NCI-H1048 (cell line): Measurements from ENCODE around the gene ZBTB20.

Experiments used
- DNase-seq: peaks from one replicate; lab custom pipeline; 2025; lab: John Stamatoyannopoulos, UW

Gene ZBTB20

DNA sequence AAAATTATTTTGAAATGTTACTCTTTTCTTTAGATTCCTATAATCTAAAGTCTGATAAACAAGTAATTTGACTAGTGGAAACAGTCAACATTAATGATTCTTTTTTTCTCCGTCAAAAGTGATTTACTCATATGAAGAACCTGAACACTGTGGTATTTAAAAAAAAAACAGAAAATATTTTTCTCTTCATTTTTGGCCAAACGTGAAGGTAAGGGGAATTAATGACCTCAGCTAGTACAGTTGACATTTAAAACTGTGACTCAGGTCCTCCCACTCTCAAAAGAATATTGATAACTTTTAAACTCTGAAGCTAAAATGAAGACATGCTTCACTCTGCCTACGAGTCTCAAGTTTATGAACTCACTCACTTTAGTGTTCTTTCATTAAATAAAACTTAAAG lies 818.7 kb downstream of the ZBTB20 start:
- no peak for DNase-seq

DNA sequence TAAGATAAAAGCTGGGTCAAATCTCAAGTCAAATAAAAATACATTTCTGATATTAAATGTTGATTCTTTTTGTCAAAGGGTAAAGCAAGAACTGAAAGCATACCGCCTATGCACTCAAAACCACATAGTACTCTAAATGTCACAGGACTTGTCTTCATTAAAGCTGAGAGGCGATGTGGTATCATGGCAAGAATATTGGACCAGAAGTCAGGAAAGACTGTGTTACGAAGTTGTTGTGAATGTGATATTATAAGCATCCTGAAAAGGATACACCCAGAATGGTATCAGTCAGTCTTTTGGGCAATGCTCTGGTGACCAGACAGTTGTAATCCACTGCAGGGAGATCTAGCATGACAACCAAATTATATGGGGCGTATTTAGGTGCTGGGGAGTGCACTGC lies 819.4 kb downstream of the ZBTB20 start:
- no peak for DNase-seq

DNA sequence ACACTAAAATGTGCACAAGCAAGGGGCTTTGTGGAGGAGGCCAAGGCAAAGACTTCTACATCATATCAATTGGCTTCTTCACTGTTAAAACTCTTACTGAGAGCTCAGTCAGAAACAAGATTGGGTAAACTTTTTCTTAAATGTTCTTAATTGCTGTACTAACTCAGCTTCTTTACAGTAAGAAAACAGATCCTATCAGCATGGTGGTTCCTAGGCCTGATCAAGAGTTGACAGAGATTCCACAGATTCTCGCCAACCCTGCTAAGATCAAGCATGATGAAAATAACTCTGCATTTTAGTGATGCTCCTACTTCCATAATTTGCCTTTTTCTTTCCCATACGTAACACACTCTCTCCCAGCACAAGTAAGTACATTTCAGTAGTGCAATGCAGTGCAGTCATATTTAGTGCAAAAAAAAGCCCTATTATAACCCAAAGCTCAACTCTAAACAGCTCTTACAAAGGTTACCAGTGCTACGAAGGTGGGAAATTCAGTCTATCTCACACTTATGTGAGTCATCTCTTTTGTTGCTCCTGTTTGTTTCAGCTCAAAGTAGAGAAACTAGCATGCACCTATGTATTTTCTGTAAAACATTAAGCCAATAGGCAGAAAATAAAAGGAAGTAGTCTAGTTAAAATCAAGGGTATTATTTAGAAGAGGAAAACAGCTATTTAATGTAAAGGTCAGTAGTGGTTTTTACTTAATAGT lies 823.4 kb downstream of the ZBTB20 start:
- DNase-seq, result no peak

GRCh38 chr3:114320246-114320645 lies 826.8 kb downstream of the ZBTB20 start:
- DNase-seq, result no peak

- peak; percentile 89 for DNase-seq
Measured at GRCh38 chr3:114319453-114319852, 827.6 kb downstream of the ZBTB20 start.

DNA sequence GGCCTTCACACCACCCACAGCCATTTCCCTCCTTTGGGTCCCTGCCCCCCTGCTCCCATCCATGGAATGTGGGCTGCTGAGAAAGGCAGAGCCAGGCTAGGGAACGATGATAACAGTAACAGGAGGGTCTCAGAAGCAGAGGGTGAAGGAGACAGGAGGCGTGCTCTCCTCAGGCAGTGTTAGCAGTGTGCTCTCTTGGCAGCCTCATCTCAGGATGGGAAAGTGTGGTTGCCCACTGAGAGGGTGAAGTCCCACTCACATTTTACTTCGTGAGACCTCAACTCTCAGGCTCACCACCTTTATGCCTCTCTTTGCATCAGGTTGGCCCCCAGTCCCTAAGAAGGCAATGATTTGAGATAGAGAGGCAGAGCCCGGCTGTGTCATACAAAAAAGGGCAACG lies 828.8 kb downstream of the ZBTB20 start:
- DNase-seq, result no peak

GRCh38 chr3:114314282-114314681 lies 832.8 kb downstream of the ZBTB20 start:
- no peak for DNase-seq

GRCh38 chr3:114313426-114313825 lies 833.7 kb downstream of the ZBTB20 start:
- no peak for DNase-seq

DNA sequence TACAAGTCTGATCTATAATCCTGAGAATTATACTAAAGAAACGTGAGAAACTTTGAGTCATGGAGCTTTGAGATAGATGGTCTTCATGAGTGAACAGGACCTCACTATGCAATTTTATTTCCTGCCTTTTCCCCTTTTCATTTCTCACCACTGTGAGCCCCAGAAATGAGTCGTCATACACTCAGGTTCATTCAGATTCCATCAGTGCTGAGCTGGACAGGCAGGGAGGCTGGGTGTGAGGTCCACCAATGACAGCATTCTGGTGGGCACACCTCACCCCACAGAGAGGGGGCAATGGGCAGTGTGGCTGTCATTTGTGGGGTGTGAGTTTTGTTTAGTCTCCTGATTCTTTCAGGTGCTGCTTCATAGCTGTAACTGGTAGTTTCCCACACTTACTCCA lies 836.4 kb downstream of the ZBTB20 start:
- DNase-seq, result no peak

- DNase-seq, result no peak
Measured at GRCh38 chr3:114308830-114309229, 838.3 kb downstream of the ZBTB20 start.

GRCh38 chr3:114308377-114308776 lies 838.7 kb downstream of the ZBTB20 start:
- no peak for DNase-seq

- no peak for DNase-seq
Measured at GRCh38 chr3:114307832-114308231, 839.3 kb downstream of the ZBTB20 start.

DNA sequence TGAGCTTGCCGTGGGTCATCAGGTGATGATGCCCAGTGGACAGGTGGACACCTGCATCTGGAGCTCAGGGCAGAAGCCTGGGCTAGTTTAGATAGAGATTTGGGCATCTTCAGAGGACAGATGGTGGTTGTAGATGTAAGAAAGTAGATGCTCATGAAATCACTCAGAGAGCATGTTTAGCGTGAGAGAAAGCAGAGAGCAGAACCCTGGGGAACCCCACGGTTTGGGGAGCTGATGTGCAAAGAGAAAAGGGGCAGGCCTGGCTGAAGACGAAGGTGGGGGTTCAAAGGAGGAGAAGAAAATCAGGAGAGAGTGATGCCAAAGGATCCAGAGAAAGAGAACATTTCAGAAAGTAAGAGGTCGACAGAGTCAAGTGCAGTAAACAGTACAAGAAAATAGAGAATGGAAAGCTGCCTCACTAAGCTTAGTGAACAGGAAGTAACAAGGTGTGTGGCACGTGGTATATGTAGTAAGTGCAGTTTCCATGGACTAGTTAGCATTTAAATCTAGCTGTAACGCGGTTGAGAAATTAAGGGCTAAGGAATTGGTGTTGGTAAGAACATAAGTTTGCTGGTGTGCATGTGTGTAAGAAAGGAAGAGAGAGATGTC lies 839.8 kb downstream of the ZBTB20 start:
- DNase-seq, result no peak

DNA sequence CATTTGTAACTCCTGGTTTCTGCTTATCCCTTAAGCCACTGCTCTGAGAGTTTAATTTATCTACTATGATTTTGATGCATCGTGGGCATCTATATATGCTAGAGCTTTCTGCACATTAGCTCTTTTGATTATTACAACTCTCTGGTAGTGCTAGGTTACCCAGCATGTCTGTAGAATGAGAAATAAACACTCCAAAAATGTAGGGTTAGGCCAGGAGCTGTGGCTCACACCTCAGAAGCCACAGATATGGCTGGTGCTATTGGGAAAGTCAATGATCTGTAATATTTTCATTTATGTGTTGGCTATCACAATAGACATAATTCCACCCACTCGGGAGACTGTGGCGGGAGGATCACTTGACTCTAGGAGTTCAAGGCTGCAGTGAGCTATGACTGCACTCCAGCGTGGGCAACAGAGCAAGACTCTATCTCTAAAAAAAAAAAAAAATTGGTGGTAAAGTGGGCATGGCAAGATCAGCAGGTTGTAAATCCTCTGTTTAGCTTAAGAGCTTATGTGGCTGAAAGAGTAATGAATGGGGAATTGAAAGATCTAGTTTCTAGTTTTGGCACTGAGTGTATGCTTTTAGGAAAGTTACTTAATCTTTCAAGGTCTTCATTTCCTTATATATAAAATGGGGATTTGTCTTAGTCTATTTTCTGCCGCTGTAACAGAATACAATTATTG lies 847.0 kb downstream of the ZBTB20 start:
- no peak for DNase-seq

DNA sequence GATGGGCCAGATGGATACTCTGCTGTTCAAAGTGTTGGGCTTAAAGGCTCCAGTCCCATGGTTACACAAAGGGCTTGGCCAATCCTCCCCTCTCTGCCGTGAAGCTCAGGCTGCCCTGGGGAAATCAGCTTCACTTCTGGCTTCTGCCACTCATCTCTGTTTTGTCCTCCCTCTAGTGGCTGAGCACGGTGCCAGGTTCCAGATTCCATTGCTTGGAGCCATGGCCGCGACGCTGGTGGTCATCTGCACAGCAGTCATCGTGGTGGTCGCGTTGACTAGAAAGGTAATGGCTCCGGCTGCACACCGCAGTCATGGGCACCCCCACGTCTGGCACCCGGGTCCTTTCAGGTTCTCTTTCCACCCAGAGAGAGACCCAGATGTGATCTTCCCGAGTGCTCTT lies 847.7 kb downstream of the ZBTB20 start:
- no peak for DNase-seq

GRCh38 chr3:114295946-114296345 lies 851.1 kb downstream of the ZBTB20 start:
- no peak for DNase-seq

DNA sequence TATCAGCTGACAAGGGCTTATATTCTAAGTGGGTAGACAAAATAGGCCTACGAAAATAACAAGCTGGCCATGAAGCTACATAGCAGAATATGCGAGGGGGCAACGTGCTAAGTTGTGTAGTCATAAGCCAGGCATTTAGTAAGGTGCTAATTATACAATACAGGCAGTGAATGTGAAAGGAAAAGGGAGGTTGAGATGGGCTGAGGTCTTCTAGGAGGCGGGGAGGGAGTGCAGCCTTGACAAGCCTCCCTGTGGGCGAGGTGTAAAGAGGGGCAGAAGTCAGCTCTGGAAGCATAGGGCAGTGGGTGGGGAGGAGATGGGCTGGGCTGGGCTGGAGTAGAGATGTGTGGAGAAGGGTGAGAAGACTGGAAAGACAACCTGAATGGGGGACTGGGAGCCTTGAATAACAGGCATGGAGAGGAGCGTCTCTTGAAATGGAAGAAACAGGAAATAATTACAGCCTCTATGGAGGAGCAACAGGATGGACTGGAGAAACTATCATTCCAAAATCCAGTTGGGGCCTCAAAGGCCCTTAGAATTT lies 852.1 kb downstream of the ZBTB20 start:
- no peak for DNase-seq

GRCh38 chr3:114293838-114294535 lies 853.1 kb downstream of the ZBTB20 start, which contains the start of gene TIGIT:
Gene TIGIT (plus strand): TSS chr3:114294028. CDS start chr3:114294062, 34 bp downstream.
- DNase-seq, result no peak

DNA sequence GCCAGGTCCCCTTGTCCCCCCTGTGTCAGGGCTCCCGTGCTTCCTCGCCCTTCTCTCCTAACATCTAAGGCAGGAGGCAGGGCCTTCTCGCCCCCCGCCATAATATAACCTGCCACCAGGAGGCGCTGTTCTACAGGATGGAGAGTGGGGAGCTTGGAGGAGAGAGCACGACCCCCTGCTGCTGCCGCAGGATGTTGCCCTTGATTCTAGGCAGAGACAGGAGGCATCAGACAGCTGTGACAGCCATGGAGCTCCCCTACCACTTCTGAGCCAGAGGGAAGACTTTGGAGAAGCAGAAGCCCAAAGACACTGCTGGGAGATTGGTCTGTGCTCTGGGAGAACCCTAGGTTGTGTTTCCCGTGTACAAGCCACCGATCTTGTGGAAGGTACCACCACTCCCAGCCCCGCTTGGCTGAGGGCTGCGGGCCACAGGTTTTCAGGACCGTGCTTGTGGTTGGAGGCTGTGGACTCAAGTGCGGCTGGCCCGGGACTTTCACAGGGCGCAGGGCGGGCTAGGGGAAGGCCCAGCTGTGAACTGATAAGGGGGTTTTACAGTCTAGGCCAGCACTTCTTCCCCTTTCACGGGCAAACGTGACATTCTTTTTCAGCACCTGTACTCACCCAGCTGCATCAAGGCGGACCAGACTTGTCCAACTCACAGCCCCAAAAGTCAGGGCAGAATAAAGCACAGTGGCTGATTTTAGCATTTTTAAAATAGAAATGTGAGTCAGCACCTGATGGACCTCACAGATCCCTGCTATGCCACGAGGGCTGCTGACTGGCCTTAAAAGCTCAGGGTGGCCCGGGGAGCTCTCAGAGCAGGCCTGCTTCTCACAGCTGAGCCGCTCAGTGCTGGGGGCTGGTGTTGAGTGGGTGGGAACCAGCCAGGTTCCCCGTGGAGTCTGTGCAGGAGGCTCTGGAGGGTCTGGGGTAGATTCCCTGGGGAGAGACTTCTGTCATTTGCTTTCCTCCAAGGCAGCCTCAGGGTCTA lies 855.9 kb downstream of the ZBTB20 start:
- DNase-seq, result peak; percentile 33

- no peak for DNase-seq
Measured at GRCh38 chr3:114286266-114286665, 860.8 kb downstream of the ZBTB20 start.

GRCh38 chr3:114285648-114286230 lies 861.3 kb downstream of the ZBTB20 start:
- no peak for DNase-seq
